Dermis microvascular lymphatic vessel endothelial cell (primary cell): ENCODE results near the gene NR5A2. TPM values are rescaled to one million over a fixed set of nuclear protein-coding genes. Genes with fewer than 3 reads are reported as not detected.

Source experiments
- DNase-seq, 2 donors: peaks; one replicate each; pipeline versions ENCODE4 v3.0.0 to v3.0.0-alpha.2; 2010; ENCODE audit warnings: low read depth in 2 of 2
- total RNA-seq: library from RNA; depleted of rRNA; stranded (reverse); fragments of >200 nt; gene quantifications from 2 replicates; pipeline ENCODE4 v1.2.1, GENCODE V29; 2014

Gene NR5A2
- total RNA-seq, 1 donor from 2014 or later, result 4.9 TPM

DNA sequence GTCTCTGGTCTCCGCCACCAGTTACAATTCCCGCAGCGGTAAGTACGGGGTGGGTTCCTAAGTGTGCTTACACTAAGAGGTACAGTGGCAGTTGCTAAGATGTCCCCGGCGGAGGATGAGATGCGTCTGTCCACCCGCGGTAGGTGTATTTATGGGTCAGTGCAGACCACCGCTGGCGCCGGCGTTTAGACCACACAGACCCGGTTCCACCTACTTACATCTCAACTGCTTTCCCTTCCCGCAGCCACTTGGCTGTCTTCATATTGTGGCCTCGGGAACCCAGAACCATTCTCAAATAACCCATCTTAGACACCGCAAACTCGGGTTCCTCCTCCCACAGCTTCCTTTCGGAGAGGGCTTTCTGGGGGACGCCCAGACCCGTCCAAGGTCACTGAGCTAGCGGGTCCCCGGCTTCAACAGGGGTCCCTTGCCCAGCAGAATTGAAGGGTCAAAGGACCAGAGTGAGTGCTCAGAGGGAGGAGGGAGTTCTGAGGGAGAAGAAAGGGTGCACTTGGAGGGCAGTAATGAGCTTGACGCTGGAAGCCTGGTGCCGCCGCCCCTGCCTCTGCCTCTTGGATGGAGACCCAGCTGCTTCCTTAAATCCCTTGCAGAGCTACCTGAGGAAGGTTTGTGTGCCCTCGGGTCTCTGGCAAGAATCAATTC lies 8.6 kb downstream of the NR5A2 start:
- no peak for DNase-seq

DNA sequence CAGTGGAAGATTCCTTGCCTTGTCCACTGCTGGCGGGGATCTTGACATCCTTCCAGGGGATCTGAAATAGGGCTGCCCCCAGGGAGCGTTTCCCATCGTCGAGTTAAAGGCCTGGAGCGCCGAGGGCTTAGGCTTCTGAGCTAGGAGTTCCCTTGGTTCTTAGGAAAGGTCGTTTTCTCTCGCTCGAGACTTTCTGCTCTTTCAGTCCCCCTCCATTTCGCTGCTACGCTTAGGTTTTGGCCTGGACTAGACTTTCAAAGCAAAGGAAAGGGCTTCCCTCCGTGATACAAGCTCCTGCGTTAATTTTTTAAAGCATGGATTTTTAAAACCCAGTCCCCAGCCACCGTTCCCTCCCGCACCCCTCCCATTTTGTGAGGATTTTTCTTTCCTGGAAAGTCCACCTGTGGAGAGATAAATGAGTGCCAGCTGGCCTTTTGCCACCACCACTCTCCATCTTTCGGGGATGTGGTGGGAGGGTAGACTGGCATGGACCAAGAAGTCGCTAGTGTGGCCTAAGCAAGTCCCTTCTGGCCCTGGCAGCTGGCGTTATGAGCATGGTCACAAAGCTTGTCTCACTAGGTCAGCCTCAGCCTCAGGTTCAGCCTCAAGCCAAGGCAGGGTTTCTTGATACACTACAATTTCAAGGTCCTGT lies 9.2 kb downstream of the NR5A2 start:
- no peak for DNase-seq

DNA sequence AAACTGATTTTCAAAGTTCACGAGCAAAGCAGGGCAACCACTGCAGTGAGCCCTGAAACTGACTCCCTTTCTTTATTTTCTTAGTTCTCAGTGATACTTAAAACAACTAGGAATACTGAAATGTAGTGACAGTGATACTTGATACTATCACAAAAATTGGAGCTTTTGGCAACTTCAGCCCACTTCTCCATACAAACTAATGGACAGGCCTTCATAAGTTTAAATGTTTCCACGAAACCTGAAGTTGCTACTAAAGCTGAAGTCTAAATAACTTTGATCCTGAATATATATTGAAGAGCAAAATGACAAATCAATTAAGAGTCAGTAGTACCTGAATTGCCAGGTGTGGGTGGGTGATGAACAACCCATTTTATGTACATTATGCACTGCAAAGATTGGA lies 10.0 kb downstream of the NR5A2 start:
- no peak for DNase-seq

DNA sequence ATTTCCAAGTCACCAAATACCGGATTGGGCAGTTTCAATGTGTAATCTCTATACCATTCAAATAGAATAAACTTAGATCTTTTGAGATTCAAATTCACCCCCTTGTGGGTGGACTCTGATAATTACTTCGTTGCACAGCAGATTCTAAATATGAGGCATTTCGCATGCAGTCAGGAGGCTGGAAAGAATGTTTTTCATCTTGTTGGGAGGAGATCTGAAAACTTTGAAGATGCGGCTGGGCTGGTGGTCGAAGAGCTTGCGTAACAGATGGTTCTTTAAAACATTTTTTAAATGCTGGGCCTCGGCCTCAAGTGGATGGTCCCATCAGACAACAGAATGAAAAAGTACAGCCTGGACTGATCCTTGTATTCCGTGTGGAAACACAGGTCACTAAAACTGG lies 10.4 kb downstream of the NR5A2 start:
- DNase-seq, result no peak

DNA sequence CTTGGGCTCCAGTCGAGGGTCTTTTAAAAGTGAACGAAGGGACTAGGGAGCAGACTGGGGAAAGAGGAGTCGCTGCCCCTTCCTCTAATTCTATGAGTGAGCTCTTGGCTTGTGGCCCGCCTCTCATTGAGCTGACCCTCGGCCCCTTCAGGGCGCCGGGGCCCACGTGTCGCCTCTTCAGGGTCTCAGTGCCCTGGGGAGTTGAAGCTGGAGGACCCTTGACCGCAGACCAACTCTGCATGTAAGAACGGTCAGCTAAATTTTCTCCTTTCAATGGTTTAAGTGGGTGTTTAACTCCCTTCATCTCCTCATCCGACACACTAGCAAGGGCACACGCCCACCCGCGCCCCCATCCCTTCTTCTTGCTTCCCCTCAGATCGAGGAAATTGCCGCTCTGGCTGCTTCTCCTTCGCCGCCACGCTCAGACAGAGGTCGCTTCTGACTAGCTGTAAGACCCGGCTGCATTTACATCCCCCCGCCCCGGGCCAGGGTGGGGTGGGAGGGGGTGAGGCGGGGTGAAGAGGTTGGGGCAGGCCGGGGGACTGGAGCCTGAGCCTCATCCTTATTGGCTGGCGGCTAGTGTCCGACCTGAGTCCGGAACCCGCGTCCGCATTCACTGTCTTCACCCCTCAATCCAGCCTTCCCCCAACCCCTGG lies 10.9 kb downstream of the NR5A2 start:
- DNase-seq, result no peak

DNA sequence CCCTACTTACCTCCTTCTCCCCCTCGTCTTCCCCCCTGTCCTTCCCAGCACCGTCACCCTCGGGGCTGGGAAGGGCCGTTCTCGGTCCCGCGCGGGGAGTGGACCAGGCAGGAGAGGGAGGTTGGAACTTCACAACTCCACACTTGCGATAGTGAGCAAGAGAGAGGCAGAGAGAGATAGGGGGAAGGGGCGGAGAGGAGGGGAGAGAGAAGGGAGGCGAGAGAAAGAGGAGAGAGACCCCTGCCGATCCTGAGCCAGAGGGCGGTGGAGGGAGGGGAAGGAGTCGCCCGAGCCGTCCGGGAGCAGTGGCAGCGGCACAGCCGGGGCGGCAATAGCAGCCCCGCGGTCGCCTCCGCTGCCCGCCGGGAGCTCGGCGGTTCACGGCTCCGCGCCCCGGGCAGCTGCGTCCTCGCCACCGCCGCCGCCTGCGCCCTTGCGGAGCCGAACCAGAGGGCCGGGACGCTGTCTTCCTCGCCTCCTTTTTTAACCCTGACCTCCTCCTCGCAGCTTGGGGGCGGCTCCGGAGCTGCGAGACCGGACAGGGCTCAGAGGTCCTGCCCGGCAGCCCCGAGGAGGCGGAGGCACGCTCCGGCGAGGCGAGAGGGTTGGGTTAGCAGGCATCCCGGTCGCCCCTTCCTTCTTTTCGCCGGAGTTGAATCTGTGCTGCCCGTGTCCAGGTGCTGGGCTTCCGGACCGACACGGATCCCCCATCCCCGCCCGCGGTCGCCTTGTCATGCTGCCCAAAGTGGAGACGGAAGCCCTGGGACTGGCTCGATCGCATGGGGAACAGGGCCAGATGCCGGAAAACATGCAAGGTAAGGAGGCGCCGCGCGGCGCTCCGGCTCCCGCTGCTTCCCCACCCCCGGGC lies 11.7 kb downstream of the NR5A2 start:
- DNase-seq, result peak in 1 of 2 donors; percentile 31

DNA sequence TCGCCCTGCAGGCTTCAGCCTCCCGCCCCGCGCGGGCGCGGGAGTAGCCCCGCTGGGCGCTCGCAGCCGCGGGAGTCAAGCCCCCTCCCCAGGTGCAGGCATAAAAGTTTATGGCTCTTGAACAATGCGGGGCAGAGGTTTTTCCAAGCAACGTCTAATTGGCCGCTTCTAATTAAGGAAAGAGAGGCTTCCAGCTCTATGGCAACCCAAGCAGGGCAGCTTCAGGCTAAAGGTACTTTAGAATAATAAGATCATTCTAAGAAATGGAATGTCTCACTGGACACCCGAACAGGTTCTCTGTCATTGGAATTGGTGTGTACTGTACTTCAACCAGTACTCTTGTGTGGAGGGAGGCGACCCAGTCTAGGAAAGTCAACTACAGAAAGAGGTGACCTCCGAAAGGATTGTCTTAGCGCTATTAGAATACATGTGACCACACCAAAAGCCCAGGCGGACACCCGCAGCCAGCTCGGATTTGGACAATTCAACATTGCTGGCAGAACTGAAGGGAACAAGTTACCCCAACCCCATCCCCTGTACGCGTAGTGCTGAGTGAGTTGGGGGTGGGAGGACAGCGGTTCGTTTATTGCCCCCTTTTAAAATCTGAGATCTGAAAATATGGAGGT lies 12.5 kb downstream of the NR5A2 start:
- no peak for DNase-seq

DNA sequence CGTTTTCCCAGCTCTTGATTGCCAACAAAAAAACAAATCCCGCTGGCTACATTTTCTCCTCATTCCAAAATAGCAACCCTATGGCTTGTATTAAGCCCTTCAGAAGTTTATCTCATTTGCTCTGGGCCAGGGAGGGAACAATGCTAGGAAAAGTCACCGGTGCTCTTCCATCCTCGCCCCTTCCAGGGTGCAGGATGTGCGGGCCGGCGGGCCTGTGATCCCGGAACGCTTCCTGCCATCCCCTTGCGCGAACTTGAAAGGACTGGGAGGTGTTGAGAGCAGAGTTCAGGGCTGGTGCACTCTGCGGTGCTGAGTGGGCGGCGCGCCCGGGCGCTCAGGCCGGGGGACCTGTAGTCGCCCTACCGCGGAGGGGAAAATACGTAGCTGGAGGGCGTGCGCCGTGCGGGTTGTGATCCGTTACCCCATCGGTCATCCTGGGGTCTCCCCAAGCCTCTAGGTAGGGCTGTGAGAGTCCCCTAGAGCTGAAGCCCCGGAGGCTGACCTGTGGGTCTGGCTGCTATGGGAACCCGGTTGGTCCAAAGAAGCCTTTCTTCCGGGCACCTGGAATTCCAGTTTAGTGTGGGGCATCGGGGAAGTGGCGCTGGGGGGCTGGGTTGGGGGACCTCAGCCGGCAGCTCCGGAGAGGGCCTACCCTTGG lies 13.1 kb downstream of the NR5A2 start:
- no peak for DNase-seq

DNA sequence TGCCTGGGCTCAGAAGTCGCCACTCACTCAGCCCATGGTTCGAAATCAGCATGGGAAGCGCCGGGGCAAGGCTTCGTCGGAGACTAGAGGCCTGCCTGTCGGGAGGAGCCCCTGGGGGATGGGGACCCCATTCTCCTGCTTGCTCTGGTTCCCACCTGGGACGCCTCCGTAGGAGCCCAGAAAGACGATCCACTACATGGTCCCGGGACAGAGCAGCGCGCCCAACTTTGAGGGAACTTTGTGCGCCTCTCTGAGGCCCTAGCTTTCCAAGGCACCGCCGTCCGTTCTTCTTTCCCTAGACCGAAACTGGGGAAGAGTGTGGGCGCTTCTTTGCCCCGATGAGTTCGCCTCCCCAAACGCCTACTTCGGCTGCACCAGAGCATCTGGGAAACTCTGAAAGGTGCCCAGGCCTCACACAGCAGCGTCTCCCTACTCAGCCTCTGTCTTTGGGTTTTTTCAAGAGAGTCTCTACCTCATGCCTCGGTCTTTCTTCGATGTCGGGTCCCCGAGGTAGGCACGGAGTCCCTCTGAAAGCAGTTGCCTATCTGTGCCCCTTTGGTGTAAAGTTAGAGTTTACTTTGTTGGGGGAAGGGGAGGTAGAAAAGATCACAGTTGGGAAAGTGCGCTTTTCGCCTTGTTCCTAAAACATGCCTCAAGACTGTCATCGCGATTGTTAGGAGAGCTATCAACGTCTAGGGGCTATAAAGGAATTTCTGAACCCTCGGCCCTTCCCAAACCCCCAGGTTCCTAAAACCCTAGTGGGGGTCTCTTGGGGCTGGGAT lies 14.0 kb downstream of the NR5A2 start:
- no peak for DNase-seq

DNA sequence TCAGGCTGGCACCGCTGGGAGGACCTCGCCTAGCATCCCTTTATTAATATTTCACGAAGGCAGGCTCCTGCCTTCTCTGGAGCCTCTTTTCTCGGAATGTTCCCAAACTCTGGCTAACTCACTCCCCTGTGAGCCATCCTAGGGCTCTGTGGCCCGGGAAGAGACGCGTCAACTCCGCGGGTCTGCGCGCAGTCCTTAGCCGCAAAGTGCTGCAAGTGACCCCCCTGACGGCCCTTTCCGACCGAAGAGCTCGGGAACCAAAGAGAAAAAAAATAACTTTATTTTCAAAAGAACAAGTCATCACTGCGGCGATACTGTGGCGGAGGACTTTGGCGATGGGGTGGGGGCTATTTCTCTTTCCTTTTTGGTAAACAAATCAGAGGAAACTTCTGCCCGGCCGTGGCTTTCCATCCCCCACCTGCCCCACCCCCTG lies 14.6 kb downstream of the NR5A2 start:
- DNase-seq, result no peak

DNA sequence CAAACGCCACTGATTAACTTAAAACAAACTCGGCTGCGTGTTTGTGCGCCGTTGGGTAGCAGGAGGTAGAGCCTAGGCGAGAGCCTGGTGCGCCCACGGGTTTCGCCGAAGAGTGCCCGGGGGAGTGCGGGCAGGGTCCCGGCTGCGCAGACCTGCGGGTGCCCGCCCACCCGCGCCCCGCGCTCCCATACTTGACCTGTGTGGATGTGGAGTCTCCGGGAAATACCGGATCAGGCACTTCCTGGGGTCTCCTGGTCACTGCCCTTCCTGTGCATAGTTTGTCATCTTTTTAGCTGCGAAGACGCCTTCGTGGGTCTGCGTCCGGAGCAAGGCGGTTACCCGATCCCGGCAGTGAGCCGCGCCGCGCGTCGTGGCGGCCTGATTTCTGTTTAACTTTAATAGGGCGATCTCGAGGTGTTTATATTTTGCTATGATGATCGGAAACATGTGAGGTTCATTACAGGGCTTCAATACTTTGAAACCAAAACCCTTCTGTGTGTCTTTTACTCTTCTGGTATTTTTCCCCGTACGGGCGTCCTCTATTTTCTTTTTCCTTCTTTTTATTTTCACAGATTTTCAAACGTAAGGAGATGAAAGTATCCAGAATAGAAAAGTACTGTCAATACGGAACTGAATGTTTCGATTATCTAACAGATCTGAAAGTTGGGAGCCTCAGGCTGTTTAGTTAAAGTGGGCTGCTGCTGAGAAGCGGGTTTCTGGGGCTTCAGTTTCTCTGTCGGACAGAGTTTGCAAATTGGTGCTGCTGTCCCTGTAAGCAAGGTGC lies 15.2 kb downstream of the NR5A2 start:
- peak in 1 of 2 donors; percentile 8 for DNase-seq

DNA sequence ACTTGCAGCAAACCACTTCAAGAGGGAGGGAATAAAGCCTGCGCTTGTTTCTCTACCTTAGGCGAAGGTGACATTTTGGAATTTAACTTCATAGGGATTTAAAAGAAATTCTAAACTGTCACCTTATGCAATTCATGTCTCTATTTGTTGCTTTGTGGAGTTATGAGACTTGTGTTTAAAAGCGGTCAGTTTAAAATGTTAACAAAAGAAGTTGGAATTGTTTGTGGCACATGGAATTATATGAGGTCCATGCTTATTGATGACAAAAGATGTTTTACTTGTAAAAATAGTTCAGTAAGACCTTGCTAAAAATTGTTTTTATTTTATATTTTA lies 15.8 kb downstream of the NR5A2 start:
- DNase-seq, result no peak

DNA sequence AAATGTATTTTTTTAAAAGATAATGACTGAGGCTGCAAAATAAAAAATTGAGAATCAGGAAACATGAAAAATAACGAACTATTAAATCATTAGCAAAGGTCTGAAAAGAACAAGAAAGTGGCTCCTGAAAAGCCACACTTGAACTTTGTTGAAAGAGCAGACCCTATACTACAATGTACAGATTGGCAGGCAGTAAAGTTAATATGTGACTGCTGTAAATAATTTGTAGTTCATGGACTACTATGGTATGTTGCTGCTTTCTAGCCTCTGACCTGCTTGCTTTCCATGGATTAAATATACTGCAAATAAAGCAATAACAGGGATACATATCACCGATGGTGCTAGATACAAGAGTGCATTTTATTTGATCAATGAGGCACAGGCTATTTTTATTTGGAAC lies 18.6 kb downstream of the NR5A2 start:
- no peak for DNase-seq

DNA sequence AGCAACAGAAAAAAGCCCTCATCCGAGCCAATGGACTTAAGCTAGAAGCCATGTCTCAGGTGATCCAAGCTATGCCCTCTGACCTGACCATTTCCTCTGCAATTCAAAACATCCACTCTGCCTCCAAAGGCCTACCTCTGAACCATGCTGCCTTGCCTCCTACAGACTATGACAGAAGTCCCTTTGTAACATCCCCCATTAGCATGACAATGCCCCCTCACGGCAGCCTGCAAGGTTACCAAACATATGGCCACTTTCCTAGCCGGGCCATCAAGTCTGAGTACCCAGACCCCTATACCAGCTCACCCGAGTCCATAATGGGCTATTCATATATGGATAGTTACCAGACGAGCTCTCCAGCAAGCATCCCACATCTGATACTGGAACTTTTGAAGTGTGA lies 20.7 kb downstream of the NR5A2 start:
- no peak for DNase-seq

DNA sequence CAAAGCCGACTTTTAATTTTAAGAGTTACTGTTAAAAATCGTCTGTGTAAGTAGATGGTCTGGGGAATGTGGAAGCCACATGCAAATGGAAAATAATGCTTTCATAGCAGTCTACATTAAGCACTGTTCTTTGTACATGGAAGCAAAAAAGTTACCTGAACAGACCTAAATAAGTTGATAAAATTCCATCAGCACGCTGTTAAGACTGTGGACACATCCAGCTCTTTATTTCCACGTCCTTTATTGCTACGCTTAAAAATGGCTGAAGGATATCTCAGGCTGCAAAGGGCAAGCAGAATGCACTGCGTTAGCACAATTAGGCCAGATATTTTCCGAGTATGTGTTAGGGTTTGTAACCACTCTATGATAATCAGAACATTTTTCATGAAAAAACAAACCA lies 22.3 kb downstream of the NR5A2 start:
- DNase-seq, result no peak

DNA sequence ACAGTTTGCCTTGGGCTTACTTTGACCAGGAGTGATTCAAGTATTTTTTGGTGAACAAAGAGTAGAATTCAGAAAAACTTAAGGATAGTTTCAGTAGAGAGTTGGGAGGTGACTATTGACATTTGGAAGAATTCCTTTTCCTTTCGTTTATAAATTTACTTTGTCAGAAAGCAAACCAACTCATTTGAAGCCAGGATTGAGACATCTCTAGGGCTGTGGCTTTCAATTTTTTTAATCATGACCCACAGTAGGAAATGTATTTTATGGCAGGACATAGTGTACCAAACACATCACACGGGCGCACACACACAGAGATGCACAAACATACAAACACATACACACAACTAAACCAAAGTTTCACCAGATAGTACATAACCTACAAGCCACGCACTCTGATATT lies 24.1 kb downstream of the NR5A2 start:
- DNase-seq, result no peak

DNA sequence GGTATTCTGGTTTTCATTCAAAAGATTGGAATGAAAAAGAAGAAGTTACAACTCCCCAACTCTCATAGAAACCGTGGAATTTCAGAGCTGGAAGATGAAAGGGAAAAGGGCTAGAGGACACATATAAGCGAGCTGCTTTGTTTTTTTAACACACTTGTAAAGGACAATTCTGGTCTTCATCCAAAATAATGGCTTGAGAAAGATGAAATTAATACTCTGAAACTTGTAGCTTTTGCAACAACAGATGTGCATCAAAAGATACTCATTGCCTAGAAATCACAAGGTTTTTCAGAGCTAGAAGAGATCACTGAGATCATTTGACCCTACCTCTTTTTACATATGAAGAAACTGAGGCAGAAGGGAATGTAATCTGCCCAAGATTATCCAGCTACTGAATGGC lies 25.6 kb downstream of the NR5A2 start:
- no peak for DNase-seq

DNA sequence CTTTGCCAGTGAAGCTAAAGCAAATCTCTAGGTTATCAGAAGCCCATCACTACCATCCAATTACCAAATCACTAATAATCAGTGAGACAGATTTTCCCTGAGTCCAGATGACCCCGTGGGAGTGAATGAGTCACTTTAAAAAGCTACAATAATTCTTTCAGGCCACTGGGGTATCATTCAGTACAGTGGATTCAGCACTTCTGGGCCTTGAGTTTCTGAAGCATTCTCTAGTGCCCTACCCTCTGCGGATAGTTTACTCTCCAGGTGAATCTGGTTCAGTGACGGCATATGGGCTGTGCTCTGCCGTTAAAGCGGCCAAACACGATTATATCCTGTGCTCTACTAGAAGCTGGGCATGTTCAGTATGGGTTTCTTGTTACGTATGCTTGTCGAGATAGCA lies 26.1 kb downstream of the NR5A2 start:
- no peak for DNase-seq

DNA sequence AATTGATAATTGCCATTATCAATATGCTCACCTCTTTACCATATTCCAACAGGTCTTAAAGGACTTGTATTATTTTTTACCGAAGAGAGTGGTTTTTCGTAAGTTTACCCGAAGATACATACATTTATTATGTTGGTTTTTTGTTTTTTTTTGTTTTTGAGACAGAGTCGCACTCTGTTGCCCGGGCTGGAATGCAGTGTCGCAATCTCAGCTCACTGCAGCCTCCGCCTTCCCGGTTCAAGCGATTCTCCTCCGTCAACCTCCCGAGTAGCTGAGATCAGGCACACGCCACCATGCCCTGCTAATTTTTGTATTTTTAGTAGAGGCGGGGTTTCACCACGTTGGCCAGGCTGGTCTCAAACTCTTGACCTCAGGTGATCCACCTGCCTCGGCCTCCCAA lies 30.8 kb downstream of the NR5A2 start:
- DNase-seq, result no peak

DNA sequence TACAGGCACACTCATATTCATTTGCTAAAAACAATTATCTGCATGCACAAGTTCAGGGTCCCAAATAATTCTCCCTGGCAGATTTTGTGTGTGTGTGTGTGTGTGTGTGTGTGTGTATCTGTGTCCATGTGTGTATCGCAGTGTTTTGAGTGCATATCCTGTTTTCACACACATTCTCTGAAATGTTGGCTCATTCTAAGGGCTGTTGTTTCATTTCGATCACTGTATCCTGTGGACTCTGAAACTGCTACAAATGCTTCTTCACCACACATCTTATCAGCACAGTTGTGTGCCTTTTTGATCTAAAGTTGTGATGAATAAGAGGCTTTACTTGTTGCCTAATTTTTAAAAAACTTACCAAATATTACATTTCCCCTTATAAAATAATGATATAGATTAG lies 34.6 kb downstream of the NR5A2 start:
- peak; percentile 52 to 75 for DNase-seq
